NOMO-1 (cell line): Measurements from ENCODE around the gene SEPTIN1.

Experiments used
- DNase-seq, 2 experiments: peaks; one replicate each; lab custom pipeline; 2025; ENCODE audit not compliant: unreplicated experiment in 2 of 2; lab: John Stamatoyannopoulos, UW

Gene SEPTIN1

DNA sequence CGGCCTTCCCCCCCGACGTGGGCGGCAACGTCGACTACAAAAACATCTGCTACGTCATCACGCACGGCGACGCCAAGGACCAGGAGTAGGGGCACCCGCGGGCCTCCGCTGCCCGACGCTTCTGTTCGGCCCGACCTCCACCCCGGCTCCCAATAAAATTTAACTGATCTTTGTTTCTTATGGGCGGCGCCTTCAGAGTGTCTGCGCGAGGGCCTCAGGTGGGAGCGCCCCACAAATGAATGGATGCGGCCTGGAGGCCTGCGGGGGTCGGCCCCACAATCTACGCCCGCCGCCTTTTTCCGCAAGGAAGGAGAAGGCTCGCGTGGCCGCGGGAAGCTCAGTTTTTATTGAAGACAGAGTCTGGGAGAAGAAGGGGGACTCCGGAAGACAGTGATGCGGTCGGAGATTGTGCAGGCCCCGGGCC is 4.5 kb downstream of the SEPTIN1 start:
- peak; percentile 87 to 91 for DNase-seq

DNA sequence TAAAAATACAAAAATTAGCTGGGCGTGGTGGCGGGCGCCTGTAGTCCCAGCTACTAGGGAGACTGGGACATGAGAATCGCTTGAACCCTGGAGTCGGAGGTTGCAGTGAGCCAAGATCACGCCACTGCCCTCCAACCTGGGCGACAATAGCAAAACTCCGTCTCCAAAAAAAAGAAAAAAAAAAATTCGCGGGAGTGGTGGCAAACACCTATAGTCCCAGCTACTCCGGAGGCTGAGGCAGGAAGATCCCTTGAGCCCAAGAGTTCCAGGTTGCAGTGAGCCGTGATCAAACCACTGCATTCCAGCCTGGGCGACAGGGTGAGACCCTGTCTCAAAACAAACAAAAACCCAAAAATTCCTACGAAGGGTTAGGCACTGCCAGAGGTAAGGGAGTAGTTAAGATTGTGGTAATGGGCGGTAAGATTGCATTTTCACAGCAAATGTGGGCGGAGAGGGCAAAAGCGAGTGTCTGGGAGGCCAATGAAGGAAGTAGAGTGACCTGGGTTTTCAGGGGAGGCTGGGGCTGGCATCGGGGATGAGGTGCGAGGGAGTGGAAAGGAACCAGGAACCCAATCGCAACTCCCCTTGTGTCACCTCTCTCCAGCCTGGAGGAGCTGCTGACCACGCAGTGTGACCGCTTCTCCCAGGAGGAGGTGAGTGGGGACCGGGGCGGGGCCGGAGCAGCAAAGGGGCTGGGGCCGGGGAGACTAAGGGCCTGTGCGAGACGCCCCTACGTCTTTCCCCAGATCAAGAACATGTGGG is 5.1 kb downstream of the SEPTIN1 start:
- DNase-seq = peak; percentile 70 to 78

DNA sequence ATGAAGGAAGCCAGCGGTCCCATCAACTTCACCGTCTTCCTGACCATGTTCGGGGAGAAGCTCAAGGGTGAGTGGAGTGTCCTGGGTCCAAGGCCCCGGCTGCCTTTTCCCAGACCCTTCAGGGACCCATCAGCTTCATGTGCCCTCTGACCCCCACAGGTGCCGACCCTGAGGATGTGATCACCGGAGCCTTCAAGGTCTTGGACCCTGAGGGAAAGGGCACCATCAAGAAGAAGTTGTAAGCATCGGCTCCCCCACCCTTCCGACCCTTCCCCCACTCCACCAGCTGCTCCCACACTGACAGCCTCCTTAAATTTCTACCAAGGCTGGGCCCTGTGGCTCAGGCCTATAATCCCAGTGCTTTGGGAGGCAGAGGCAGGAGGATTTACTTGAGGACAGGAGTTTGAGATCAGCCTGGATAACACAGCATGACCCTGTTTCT is 5.9 kb downstream of the SEPTIN1 start:
- no peak for DNase-seq

GRCh38 chr16:30375864-30376263 is 6.5 kb downstream of the SEPTIN1 start:
- no peak for DNase-seq

DNA sequence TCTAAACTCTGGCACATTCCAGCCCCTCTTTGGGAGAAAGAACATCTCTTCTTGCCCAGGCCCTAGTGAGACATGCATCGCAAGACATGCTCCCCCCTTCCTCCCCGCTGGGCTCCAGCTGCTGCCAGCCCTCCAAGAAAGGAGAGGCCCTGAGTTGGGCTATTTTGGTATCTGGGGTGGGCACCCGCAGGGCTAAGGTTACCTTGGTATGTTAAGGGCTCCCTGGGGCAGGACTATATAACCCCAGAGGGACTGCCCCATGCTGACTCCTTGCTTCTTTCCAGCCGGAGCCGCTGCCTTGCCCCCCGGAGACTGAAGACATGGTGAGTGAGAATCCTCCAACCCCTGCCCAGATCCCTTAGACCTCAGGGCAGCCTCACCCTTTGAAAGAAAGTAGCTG is 7.8 kb downstream of the SEPTIN1 start, which contains the start of gene MYL11:
Gene MYL11 (plus strand): TSS at position 265 of the 400 bp plus-strand sequence. CDS start 56 bp downstream, at position 321.
- DNase-seq = no peak

DNA sequence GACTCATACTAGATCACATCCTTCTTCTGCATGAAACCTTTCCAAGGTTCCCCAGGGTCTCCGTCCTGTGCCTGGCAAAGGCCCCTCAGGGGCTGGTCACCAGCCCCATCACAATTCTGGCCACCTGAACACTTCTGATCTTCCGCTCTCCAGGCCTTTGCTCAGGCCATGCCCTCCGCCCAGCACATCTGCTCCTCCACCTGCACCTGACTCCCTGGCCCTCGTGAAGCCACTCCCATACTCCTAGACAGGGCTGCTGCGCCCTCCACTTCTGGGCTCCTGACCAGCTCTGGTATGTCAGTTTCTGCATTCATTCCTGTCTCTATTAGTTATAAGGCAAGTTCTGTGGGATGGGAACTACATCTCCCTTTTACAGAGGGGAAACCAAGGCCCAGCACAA is 9.6 kb downstream of the SEPTIN1 start:
- no peak for DNase-seq

GRCh38 chr16:30372038-30372712 is 10.2 kb downstream of the SEPTIN1 start:
- DNase-seq = no peak

DNA sequence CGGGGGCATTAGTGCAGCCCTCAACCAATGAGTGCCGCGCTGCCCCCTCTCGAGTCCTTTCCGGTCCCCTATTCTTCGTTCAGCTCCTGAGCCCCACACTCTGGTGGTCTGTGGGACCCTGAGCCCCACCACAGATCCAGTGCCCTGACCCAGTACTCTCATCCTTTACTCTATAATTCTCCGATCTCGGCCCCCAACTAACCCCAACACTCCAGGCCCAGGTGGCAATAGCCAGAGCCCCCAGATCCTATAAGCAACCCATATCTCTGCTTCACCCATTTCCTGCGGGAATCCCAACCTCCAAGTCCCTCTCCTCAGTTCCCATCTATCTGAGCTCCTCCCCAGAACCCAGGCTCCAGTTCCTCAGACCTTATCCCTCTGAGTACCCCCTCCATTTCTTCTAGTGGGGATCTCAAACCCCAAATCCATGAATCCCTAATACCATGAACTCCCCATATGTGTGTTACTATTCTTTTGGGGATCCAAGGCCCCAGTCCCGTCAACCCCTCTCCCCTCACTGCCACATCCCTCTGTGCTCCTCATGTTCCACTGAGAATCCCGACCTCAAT is 11.0 kb downstream of the SEPTIN1 start:
- DNase-seq = no peak

DNA sequence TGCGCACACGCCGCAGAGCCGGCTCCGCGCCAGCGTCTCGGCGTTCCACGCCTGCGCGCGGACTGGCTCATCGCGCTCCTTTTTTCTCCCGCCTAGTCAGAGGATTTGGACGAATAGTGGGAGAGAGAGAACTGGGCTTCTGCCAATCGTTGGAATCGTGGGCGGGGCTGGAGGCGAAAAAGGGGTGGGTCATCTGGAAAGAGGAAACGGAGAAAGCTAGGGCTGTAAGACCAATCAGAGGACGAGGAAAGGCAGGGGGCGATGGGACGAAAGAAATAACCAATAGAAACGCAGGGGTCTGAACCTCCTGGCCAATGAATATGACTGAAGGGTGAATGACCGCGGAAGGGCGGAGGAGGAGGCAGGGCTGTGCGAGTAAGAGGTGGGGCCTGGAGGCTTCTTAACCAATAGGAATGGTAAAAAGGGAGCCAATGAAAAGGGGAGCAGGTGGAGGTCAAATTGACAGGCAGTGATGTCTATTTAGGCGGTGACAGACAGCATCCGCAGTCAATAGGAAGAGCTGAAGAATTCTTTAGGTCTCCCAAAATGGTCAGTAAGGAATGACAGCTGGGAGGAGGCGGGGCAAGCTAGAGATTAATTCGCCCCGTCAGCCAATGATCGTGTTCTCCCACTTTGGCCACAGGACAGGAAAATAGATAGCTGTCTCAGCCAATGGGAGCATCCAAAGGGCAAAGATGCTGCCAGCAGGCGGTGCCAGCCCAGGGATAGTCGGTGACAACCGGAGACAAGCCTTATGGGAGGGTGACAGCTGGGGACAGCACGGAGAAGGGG is 11.7 kb downstream of the SEPTIN1 start, which contains the start of gene TBC1D10B:
Gene TBC1D10B (minus strand): TSS at position 39 of the 792 bp plus-strand sequence. CDS start 311 bp downstream, outside the sequence.
- peak; percentile 100 for DNase-seq

GRCh38 chr16:30369938-30370455 is 12.4 kb downstream of the SEPTIN1 start:
- no peak for DNase-seq

DNA sequence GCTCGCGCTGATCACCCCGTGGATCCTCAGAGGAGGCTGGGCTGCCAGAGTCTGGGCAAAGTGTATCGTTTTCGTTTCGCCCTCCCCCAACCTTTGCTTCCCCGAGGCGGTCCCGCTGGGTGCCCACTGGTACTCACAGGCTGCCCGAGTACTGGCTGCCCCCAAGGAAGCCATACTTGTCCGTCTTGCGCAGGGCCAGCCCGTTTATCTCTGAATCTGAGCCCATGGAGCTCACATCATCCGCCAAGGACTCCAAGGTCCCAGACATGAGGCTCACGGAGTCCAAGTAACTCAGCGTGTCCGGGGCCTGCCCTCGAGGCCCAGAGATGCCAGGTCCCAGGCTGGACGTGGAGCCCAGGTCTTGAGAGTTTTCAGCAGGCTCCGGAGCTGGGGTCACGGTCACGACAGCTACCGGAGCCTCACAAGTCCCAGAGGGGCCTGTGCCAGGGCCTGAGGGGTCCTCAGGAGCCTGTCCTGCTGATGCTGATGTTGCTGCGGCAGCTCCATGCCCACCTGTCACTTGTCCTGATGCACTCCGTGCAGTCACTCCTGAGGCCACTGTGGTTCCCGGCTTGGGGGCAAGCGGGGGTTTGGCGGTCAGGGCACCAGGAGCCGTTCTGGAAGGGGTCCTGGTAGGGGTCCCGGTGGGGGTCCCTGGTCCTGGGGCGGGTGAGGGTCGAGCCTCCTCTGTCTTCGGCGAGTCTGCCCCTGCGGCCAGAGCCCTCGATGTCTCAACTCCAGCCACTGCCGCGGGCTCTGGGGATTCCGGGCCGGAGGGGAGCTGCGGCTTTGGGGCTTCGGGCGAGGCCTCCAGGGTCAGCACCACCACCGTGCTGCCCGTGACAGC is 13.0 kb downstream of the SEPTIN1 start:
- DNase-seq = no peak

- DNase-seq = peak in 1 of 2 experiments; percentile 12
Measured at GRCh38 chr16:30368792-30369090, 13.6 kb downstream of the SEPTIN1 start.

- peak; percentile 66 to 69 for DNase-seq
Measured at GRCh38 chr16:30368122-30368791, 14.1 kb downstream of the SEPTIN1 start.

- DNase-seq = no peak
Measured at GRCh38 chr16:30367349-30368009, 14.9 kb downstream of the SEPTIN1 start.

DNA sequence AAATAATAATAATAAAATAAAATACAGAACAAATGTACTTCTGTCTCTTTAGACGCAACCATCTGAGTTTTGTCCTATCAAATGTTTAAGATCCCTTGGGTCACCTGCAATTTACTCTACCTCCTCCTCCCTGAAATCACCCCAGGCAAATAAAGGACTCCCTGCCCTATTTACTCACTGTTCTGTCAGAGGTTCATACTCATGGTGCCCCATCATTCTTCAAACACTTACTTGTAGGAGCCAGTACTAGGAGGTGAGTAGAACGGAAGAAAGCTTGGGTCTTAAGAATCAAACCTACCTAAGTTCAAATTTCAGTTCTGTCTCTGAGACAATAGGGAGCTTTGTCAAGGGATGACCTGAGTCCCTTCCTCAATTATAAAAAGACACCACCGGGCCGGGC is 15.8 kb downstream of the SEPTIN1 start:
- DNase-seq = no peak

GRCh38 chr16:30365200-30365599 is 17.2 kb downstream of the SEPTIN1 start:
- DNase-seq = no peak

GRCh38 chr16:30361180-30361579 is 21.2 kb downstream of the SEPTIN1 start:
- DNase-seq = no peak

DNA sequence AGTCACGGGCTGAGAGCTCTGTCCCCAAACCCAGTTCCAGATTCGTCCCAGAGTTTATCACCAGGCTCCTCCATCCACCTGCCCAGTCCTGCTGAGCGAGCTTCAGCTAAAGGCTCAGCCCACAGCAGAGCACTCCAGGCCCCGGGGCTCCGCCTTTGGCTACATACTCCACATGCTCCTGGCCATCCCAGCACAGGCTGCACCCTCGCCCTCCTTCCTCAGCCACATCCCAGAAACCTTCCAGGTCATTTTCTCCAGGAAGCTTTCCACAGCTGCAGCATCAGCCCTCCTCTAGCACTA is 22.5 kb downstream of the SEPTIN1 start:
- no peak for DNase-seq
